Natural killer cell (primary cell): ENCODE measurements around the gene LEMD2. TPM values are rescaled to one million over a fixed set of nuclear protein-coding genes. Genes with fewer than 3 reads are reported as not detected.

ENCODE experiments used
- ATAC-seq, 3 donors: fragments of 150-1000 bp in 2 of 3; fragments of 200-7000 bp in 1 of 3; cut with Tn5 transposase; 1 replicate in 1 of 3; 2 replicates in 2 of 3; pipeline ENCODE4 v1.10.0; 2021; ENCODE audit warnings: mild to moderate bottlenecking in 2 of 3, moderate library complexity in 2 of 3
- DNase-seq, 2 donors: peaks; one replicate each; pipeline versions ENCODE4 v3.0.0 to v3.0.0-alpha.2; 2013 to 2021; ENCODE audit warnings: mixed read lengths in 1 of 2
- H3K27ac ChIP-seq: one replicate; pipeline ENCODE4 v1.5.1; 2013; ENCODE audit warnings: mild to moderate bottlenecking, low read length
- H3K27me3 ChIP-seq: one replicate; pipeline ENCODE4 v1.6.1; 2013; ENCODE audit warnings: low read length; ENCODE audit not compliant: control insufficient read depth, insufficient read depth
- H3K36me3 ChIP-seq: one replicate; pipeline ENCODE4 v1.6.1; 2013; ENCODE audit warnings: low read length; ENCODE audit not compliant: control insufficient read depth, insufficient read depth
- H3K4me1 ChIP-seq: one replicate; pipeline ENCODE4 v1.6.1; 2013; ENCODE audit warnings: low read length; ENCODE audit not compliant: control insufficient read depth, insufficient read depth
- H3K4me3 ChIP-seq: one replicate; pipeline ENCODE4 v1.5.1; 2013; ENCODE audit warnings: low read length
- H3K9me3 ChIP-seq: one replicate; pipeline ENCODE4 v1.6.1; 2013; ENCODE audit warnings: low read length; ENCODE audit not compliant: control insufficient read depth, insufficient read depth
- H3K27ac Mint-ChIP-seq, 2 donors: one replicate each; pipeline ENCODE4 v1.8.0; 2022; ENCODE audit warnings: mild to moderate bottlenecking in 2 of 2, mixed read lengths in 2 of 2, moderate library complexity in 1 of 2
- H3K27me3 Mint-ChIP-seq, 2 donors: one replicate each; pipeline ENCODE4 v1.8.0; 2022; ENCODE audit warnings: low read depth in 2 of 2, mixed read lengths in 2 of 2
- H3K36me3 Mint-ChIP-seq: one replicate; pipeline ENCODE4 v1.8.0; 2022; ENCODE audit warnings: mixed read lengths
- H3K4me1 Mint-ChIP-seq, 2 donors: one replicate each; pipeline ENCODE4 v1.8.0; 2022; ENCODE audit warnings: mixed read lengths in 2 of 2
- H3K4me3 Mint-ChIP-seq: one replicate; pipeline ENCODE4 v1.8.0; 2022; ENCODE audit warnings: mild to moderate bottlenecking, moderate library complexity, mixed read lengths
- H3K9me3 Mint-ChIP-seq, 2 donors: one replicate each; pipeline ENCODE4 v1.8.0; 2022; ENCODE audit warnings: mixed read lengths in 2 of 2
- CTCF ChIP-seq: fragments of 200-600 bp; IDR thresholded peaks from one replicate; pipeline ENCODE4 v1.8.0; 2022; ENCODE audit warnings: antibody characterized with exemption
- WGBS: methylation state at CpG from one replicate; pipeline ENCODE4 v1.1.7; 2013; ENCODE audit warnings: missing lambda C conversion rate; ENCODE audit not compliant: insufficient coverage; 5-methylcytosine and 5-hydroxymethylcytosine counted together
- intact Hi-C: fragments of 100-400 bp; cut with micrococcal nuclease; formaldehyde crosslinking; loops from one replicate; pipeline ENCODE4 v1.14.2; 2022
- total RNA-seq, 4 donors: library from RNA; stranded (reverse); fragments of 120-200 nt in 1 of 4; gene quantifications; one replicate each; pipeline versions ENCODE4 v1.2.3 to v1.2.4, GENCODE V29; 2013 to 2022

Gene LEMD2
- total RNA-seq, 3 donors from 2014 or later (not counting 1 experiment from before 2014, with no cell fraction given): 109 to 133 (median 121) TPM

GRCh38 chr6:33787346-33787953, 1.5 kb downstream of the LEMD2 start:
- Mint-ChIP-seq H3K9me3 (no peaks in the 10 kb centered on the region), H3K27ac (peak overlapping the region; percentile 90 to 96), H3K36me3 (no peaks in the 10 kb centered on the region), H3K27me3 (peaks cover 0 to 3% of the 10 kb centered on the region in 2 donors), H3K4me1 (peaks cover 55 to 58% of the 10 kb centered on the region in 2 donors), H3K4me3 (peak overlapping the region; percentile 98)
- no peaks in the 10 kb centered on the region for H3K9me3 ChIP-seq
- 68% methylated on average over 7 of the region's 7 CpGs for WGBS
- intact Hi-C loops: no loop called here
- H3K27ac ChIP-seq: peak overlapping the region; percentile 64
- H3K4me1 ChIP-seq: peaks cover 35% of the 10 kb centered on the region
- DNase-seq (no peak), ATAC-seq (peak in 1 of 3 donors; percentile 1)
- peak overlapping the region; percentile 49 for H3K4me3 ChIP-seq
- H3K36me3 ChIP-seq: peaks cover 38% of the 10 kb centered on the region
- no peaks in the 10 kb centered on the region for H3K27me3 ChIP-seq
- TF ChIP-seq CTCF: no peak

GRCh38 chr6:33786736-33787135, 2.2 kb downstream of the LEMD2 start:
- peak overlapping the region; percentile 64 for H3K27ac ChIP-seq
- Mint-ChIP-seq H3K27me3 (no peaks in the 10 kb centered on the region), H3K9me3 (no peaks in the 10 kb centered on the region), H3K36me3 (no peaks in the 10 kb centered on the region), H3K4me1 (peaks cover 57 to 64% of the 10 kb centered on the region in 2 donors), H3K4me3 (peak overlapping the region; percentile 98), H3K27ac (peak overlapping the region; percentile 90 to 96)
- no peaks in the 10 kb centered on the region for H3K27me3 ChIP-seq
- 99% methylated on average over 3 of the region's 3 CpGs for WGBS
- no peak for ATAC-seq
- peaks cover 35% of the 10 kb centered on the region for H3K4me1 ChIP-seq
- intact Hi-C loops: no loop called here
- DNase-seq: no peak
- no peaks in the 10 kb centered on the region for H3K9me3 ChIP-seq
- H3K36me3 ChIP-seq: peaks cover 45% of the 10 kb centered on the region
- TF ChIP-seq CTCF: no peak
- H3K4me3 ChIP-seq: no peak overlapping the region

GRCh38 chr6:33785778-33786177, 3.2 kb downstream of the LEMD2 start:
- H3K4me1 ChIP-seq: peaks cover 35% of the 10 kb centered on the region
- H3K27ac ChIP-seq: no peak overlapping the region
- ATAC-seq (no peak), DNase-seq (no peak)
- Mint-ChIP-seq H3K27ac (peak overlapping the region; percentile 90 to 96), H3K4me1 (peaks cover 57 to 68% of the 10 kb centered on the region in 2 donors), H3K4me3 (peak overlapping the region; percentile 98), H3K36me3 (no peaks in the 10 kb centered on the region), H3K27me3 (no peaks in the 10 kb centered on the region), H3K9me3 (no peaks in the 10 kb centered on the region)
- H3K9me3 ChIP-seq: no peaks in the 10 kb centered on the region
- no peak for TF ChIP-seq CTCF
- intact Hi-C loops: no loop called here
- H3K4me3 ChIP-seq: no peak overlapping the region
- no peaks in the 10 kb centered on the region for H3K27me3 ChIP-seq
- peaks cover 52% of the 10 kb centered on the region for H3K36me3 ChIP-seq
- WGBS: 98% methylated on average over 3 of the region's 3 CpGs

GRCh38 chr6:33784787-33785186, 4.1 kb downstream of the LEMD2 start:
- no peaks in the 10 kb centered on the region for H3K9me3 Mint-ChIP-seq
- Histone ChIP-seq H3K4me3 (no peak overlapping the region), H3K4me1 (peaks cover 35% of the 10 kb centered on the region), H3K36me3 (peaks cover 62% of the 10 kb centered on the region), H3K27ac (no peak overlapping the region), H3K27me3 (no peaks in the 10 kb centered on the region), H3K9me3 (no peaks in the 10 kb centered on the region)
- WGBS: 92% methylated on average over 13 of the region's 13 CpGs
- no peaks in the 10 kb centered on the region for H3K27me3 Mint-ChIP-seq
- H3K36me3 Mint-ChIP-seq: no peaks in the 10 kb centered on the region
- H3K4me3 Mint-ChIP-seq: no peak overlapping the region
- peaks cover 55 to 67% of the 10 kb centered on the region in 2 donors for H3K4me1 Mint-ChIP-seq
- no peak overlapping the region for H3K27ac Mint-ChIP-seq
- ATAC-seq: no peak
- no peak for TF ChIP-seq CTCF
- DNase-seq: no peak
- intact Hi-C loops: no loop called here
